Ecto neural progenitor cell (in vitro differentiated cells): Measurements from ENCODE around the gene BRD7.
"Not testable (repeated sequence)": the region's sequence is repeated elsewhere in the genome, so short reads cannot be mapped to it uniquely, and the experiment has no call there.

ENCODE experiments used
- DNase-seq: peaks from one replicate; pipeline ENCODE4 v3.0.0-alpha.2; 2018; ENCODE audit warnings: low spot score

Gene BRD7

DNA sequence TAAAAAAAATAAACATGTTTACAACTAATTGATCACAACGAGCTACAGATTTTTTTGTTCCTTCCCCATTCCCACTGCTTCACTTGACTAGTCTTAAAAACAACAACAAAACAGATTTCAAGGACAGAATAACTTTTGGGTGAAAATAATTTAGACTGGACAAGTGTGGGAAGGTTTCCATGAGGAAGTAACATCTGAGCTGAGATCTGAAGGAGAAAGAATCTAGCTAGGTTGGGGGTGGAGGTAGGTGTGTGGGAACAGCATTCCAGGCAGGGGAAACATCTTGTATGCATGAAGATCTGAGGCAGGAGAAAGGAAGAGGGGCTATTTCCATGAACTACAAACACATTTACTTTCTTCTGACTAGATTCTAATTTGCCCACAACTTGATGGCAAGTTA is 9.2 kb downstream of the BRD7 start:
- no peak for DNase-seq

DNA sequence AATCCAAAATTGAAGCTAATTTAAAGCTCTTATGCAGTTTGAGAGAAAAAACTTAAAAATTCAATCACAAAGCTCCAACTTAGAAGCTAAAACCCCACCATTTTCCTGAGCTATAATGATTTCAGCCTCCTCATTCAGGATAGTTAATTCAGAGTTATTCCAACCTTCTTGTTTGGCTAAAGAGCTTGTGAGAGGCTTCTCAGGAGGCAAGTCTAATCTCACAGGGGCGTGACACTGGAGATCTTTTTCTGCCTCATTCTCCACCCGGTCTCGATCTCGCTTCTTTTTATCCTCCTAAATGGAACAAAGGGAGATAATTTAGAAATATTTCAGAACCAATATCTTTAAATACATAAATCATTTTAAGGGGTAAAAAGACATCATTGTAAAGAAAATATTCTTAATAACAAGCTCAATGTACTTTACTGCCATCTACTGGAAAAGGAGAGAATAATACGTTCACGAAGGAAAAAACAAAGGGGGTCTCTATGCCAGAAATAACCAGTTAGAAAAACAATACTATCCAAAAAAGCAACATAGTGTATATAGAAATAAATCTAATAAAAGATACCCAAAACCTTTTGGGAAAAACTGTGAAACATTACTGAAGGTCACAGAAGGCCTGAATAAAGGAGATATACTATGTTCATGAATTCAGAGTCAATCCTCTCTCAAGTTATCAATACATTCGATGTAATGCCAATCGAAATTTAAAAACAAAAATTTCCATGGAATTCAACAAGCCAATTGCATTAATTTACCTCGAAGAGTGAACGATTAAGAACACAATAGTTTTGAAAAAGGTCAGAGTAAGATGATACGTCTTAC is 13.9 kb downstream of the BRD7 start:
- no peak for DNase-seq

DNA sequence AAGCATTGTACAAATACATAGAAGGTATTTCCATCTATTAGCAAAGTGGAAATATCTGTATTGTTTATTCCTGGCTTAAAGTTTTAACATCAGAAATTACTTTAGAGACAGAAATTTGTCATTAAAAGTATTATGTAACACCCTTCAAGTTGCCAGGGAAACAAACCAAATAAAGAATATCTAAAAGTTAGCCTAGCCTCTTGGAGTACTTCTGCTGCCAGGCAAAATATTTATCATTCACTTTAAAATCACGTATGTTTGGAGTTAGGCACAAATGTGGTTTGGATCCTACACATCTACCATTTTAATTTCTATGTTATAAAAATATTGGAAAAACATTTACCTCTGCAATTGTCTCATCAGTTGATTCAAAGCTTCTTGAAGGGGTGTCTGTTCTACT is 14.7 kb downstream of the BRD7 start:
- no peak for DNase-seq

DNA sequence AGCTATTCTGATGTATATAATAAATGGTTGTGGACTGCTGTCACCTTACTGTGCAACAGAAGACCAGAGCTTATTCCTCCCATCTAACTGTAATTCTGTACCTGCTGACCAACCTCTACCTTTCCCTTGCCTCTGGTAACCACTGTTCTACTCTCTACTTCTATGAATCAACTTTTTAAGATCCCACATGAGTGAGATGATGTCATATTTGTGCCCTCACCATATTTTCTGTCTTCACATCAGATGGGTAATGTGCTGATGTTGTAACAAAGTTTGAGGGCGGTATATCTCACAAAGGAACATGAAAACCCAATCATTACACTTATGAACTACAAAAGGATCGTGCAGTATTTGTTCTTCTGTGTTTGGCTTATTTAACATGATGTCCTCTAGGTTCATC is 16.8 kb downstream of the BRD7 start:
- no peak for DNase-seq

DNA sequence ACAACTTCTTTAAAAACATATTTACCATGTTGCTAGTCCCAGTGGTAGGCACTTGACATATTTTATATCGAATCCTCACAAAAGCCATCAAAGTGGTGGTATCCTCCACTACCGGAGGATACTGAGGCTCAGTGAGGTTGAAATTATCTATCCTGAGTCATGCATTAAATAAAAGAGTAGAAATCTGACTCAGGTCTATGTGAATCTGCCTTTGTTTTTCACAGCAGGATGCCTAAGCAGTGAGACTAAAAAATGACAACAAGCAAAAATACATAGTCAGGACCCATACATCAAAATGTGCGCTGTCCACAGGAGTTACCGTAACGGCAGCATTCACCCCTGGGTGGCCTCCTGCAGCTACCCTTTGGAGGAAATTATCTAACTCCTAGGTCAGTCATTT is 17.7 kb downstream of the BRD7 start:
- DNase-seq: no peak

DNA sequence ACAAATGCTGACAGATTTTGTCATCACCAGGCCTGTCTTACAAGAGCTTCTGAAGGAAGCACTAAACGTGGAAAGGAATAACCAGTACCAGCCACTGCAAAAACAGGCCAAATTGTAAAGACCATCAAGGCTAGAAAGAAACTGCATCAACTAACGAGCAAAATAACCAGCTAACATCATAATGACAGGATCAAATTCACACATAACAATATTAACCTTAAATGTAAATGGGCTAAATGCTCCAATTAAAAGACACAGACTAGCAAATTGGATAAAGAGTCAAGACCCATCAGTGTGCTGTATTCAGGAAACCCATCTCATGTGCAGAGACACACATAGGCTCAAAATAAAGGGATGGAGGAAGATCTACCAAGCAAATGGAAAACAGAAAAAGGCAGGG is 23.6 kb downstream of the BRD7 start:
- DNase-seq: not testable (repeated sequence)

DNA sequence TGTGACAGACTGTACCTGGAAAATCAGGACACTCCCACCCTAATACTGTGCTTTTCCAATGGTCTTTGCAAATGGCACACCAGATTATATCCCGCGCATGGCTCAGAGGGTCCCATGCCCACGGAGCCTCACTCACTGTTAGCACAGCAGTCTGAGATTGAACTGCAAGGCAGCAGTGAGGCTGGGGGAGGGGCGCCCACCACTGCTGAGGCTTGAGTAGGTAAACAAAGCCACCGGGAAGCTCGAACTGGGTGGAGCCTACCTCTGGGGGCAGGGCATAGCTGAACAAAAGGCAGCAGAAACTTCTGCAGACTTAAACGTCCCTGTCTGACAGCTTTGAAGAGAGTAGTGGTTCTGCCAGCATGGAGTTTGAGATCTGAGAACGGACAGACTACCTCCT is 25.2 kb downstream of the BRD7 start:
- DNase-seq: not testable (repeated sequence)

DNA sequence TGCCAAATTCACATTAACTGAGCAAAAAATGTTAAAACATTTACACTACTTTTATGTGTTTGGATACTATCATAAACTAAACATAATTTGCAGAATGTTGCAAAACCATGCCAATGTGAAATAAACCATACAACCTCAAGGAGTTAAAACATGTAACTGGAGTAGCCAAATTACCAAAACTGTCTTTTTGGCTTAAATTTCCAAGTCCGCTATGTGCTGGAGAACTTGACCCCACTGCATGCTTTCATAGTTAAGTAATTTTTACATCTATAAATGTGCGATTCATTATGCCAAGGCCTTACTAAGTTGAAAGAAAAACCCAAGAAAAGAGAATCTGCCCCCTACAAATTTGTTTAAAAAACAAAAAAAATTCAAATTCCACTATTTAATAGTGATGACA is 28.2 kb downstream of the BRD7 start:
- DNase-seq: no peak

DNA sequence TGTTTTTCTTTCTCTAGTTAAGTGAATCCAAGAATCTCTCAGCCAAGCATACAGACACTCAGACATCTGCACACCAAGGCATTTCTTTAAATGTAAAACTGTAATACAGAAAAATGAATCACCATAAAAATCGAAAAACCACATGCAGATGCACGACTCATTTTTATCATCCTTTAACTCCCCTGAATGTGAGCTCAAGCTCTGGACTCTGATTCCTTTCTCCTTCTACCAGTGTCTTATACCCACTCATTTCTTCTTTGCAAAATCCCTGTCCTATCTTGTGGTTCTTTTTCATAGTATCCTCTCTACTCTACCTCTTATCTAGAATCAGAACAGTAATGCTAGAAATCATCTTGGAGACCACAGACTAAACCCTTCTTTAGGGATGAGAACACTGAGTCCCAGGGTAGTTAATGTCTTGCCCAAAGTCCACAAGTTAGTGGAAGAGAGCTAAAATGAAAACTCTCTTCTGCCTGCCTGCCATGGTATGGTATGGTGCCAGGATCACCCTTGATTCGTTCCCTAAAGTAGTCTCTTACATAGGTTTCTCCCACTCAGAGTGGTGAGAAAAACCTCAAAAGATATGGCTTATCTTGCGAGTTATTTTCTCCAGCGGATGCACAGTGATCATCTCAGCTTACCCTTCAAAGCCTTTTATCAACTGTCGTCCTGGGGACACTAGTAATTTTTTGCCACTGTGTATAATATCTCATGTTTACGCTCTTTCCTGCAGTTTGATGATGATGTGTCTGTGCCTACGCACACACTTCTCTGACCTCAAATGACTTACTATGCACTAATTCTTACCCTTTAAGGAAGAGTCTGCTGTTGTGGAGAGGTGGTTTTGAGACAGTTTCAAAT is 30.2 kb downstream of the BRD7 start:
- DNase-seq: no peak

DNA sequence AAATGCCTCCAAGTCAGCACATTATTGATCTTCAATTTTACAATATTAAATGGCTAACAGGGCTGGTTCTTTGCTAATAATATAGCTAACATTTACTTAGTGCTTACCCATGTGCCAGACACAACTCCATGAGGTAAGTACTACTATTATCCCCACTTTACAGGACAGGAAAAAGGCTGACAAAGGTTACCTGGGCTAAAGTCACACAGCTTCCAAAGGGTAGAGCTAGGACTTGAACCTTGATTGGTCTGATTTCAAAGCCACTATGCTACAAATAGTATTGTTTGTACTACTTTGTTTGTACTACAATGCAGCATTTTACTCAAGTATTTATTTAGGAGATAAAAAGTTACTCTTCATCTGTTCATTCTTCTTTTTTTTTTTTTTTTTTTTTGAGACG is 31.9 kb downstream of the BRD7 start:
- DNase-seq: no peak

DNA sequence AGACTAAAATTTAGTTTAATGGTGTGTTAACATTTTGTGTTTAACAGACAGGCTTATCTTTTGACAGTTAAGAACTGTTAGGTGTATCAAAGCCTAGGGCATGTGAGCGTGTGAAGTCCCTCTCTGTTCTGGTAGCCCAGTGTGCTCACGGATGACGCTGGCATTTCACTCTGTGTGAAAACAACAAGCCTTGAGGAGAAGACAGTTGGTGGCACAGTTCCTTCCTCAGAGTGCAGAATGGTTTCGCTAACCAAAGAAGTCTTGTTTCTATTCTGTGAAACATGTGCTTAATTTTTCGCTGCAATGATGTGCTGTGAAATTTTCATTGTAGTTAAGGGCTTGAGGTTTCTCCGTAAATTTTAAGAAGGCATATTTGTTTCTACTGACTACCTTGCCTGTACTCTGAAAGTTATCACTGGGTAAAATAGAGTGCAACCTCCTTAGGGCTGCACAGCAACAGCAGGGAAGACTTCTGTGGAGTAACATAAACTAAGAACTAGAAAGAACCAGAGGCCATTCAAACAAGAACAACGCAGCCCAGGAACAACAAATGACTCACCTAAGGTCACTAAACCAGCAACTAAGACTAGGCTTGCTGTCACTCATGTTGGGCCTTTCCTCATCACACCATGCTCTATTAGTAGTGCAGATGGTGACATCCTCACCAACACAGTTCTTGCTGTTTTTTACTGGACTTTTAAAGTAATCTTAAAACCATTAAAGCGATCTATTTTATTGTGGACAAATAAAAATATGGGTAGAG is 33.4 kb downstream of the BRD7 start:
- DNase-seq: no peak

DNA sequence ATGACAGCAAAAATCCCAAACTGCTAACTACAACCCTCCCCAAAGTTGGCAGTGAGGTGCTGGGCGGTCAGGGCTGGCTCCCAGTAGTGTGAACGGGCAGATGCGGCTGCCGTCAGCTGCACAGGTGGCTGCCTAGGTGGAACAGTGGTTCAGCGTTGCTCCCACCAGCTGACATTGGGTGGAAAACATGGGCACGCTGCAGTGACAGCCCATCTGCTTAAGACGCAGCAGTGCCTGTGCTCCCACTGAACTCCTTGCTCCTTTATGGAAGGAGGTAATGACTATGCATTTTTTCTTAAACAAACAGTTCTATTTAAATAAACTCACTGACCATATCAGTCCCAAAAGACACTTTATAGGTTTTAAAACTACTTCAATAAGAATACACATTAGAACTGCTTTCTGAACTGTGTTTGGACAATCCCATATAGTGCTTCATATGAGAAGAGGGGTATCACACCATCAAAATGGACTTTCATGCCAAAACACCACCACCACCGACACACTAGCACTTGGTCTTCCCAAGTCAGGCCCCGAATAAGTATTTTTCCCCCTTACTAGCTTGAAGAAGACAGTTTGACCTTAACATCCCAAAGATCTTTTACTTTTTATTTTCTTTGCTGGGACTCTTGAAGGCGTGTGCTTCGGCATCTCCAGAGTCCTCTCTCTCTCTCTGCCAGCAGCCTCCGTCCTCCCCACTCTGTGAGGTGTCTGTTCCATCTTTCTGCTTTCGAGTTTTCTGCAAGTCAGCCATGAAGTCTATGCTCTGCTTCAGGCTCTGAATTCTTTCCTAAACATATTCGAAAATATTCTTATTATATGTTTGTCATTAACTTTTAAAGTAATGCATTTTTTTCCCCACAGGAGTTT is 34.4 kb downstream of the BRD7 start:
- DNase-seq: no peak

DNA sequence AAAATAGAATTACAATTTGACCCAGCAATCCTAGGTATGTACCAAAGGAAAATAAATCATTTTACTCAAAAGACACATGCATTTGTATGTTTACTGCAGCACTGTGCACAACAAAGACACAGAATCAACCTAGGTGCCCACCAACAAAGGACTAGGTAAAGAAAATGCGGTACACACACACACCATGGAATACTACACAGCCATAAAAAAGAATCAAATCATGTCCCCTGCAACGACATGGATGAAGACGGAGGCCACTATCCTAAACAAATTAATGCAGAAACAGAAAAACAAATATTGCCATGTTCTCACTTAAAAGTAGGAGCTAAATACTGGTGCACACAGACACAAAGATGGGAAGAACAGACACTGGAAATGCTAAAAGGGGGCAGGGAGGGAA is 36.2 kb downstream of the BRD7 start:
- no peak for DNase-seq

DNA sequence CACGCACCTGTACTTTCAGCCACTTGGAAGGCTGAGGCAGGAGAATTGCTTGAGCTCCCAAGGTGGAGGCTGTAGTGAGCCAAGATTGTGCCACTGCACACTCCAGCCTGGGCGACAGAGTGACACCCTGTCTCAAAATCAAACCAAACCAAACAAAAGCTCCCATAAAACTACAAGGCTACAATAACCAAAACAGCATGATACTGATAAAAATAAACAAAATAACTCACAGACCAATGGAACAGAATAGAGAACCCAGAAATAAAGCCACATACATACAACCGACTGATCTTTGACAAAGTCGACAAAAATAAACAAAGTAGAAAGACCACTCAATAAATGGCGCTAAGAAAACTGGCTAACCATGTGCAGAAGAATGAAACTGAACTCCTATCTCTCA is 37.2 kb downstream of the BRD7 start:
- DNase-seq: no peak

DNA sequence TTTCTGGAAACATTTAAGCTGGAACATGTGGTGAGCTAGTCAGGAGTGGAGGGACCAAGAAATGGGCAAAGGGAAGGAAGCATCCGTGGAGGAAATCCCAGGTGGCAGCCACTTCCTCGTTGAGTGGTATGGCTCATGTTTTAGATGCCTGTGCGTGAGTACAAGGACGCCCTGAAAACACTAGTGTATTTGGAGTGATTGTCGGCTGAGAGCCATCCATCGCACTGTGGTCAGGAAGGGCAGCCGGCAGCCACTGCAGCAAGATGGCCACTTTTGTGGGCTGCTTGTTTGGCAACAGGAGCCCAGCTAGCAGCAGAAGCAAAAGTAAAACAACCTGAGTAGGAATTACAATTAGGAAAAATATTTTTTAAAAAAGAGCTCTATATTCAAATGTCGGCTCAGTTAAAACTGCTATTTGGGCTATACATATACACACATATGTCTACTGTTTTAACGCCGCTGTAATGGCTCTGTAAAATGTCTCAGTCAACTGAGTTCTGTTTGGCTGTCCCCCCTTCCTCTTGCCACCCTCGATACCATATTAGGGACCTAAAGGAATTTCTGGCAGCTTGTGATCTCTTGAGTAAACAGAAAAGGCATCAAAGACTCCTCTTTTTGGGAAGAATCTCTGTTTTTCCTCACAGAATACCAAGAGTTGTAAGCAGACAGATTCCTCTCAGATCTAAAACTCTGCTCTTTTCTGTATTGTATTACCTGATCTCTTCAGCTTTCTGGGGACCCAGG is 39.2 kb downstream of the BRD7 start:
- no peak for DNase-seq

DNA sequence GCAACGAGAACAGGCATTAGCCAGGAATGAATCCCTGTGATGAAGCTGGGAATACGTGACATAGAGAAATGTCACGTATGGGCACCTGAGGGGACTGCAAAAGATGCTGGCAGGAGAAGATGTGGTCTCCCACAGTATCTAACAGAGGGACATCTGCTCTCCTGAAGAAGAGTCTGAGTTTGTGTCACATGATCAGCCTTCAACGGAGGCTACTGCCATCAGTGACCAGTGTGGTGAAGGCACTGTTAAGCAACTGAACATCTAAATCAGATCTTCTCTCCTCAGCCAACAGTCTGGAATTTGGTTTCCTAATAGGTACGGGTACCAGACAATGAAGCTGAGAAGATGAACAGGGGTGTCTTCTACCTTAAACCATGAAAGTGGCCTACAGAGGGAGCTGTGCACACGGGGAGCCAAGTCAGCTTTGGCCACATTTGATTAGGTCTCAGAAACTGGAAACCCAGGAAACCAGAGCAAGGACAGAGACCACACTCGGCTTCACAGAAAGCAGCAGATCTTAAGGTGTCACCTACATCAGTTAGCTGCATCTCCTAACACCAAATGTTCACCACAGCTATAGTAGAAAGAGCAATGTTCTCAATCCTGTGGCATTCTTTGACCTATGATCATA is 41.8 kb downstream of the BRD7 start:
- DNase-seq: peak; percentile 51

DNA sequence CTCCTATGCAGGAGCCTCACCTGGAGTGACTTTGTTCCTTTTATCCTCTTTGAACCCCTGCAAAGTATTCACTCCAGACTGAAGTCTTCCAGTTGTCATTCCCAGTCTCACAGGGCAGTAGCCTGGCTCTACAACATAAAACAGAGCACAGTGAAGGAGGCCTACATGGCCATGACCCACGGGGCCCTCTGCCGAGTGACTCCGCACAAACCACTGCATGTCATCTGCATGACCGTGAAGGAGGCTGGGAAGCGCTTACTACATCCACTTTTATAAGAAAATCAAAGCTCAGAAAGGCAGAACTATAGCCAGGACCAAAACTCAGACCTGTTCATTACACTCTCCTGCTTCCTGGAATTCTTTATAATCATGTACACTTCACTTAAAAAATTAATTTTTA is 42.5 kb downstream of the BRD7 start:
- DNase-seq: no peak

DNA sequence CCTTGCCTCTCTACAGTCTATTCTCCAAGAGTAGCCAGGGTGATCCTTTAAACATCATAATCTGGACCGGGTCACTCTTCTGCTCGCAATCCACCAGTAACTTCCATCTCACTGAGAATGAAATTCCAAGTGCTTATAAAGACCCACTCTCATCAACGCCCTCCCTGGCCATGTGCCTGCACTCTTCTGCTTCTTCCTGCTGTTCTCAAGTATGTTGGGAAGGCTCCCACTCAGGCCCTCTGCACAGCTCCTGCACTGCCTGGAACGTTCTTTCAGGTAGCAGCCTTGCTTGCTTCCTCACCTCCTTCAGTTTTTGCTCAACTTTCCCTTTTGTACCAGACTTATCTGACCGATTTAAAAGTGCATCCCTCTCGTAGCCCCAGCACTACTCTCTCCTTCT is 44.4 kb downstream of the BRD7 start:
- DNase-seq: no peak

DNA sequence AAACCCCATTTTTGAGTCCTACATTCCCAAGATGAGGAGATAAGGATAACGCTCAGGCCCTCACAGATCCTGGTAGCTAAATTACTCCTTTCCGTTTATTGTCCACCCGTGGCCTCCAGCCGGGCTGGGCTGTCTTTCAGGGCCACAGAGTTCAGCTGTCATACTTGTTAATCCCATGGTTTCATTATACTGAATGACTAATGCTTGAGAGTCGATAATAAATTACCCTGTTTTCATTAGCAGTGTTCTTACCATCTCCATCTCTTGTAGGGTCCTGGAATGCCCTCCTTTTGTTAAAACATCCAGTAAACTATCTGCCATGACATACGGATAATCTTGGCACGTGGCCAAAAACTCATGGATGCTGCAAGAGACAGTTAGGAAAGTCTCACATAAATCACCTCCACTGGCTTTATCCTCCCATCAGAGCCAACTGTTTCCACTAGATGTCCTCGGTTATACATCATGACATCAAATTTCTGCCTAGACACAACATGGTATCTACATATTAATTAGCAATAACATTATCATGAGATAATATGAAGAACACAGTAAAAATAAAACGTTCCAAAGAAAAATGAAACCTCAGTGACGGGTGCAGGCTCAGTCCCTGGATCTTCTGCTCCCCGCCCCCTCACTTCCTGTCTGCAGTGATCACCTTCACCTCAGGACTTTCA is 45.3 kb downstream of the BRD7 start:
- no peak for DNase-seq

DNA sequence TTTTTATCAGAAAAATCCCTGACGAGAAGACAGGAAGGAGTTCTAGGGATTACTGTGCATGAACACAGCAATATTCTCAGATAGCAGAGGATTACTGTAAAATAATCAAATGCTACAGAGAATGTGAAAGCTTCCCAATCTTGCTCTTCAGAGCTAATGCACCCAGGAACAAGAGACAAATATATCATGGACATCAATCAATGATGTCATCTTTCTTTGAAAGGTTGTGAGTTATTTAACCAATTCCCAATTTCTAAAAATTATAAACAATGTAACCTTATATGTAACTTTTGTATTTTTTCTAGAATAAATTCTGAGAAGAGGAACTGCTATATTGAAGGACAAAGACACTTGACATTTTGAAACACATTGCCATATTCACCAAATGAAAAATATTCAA is 46.5 kb downstream of the BRD7 start:
- DNase-seq: no peak
